HEK293T (cell line): Measurements from ENCODE around the gene DNAJC1.

Source experiments
- CTCF ChIA-PET: fragments of 350-600 bp; formaldehyde crosslinking; extraction: SDS; loops from one replicate; lab custom pipeline; 2021; ENCODE audit warnings: antibody characterized with exemption, inconsistent platforms; lab: Yijun Ruan, JAX
- POLR2A ChIA-PET: fragments of 350-600 bp; formaldehyde crosslinking; extraction: SDS; loops from one replicate; lab custom pipeline; 2020; ENCODE audit warnings: antibody characterized with exemption, inconsistent platforms; lab: Yijun Ruan, JAX
- DNase-seq: peaks from one replicate; pipeline ENCODE4 v3.0.0; 2012; ENCODE audit warnings: mixed read lengths; ENCODE audit errors: extremely low spot score
- ARNT ChIP-seq: fragments of 450-650 bp; IDR thresholded peaks from 2 replicates; pipeline ENCODE4 v1.6.1; 2017; ENCODE audit warnings: mild to moderate bottlenecking
- BHLHE40 ChIP-seq: fragments of 450-650 bp; IDR thresholded peaks from 2 replicates; pipeline ENCODE4 v1.6.1; 2016; ENCODE audit warnings: mild to moderate bottlenecking, moderate library complexity, borderline replicate concordance
- CTBP1 ChIP-seq: fragments of 450-650 bp; IDR thresholded peaks from 2 replicates; pipeline ENCODE4 v1.6.1; 2016; ENCODE audit warnings: borderline replicate concordance
- ELF4 ChIP-seq: fragments of 450-650 bp; IDR thresholded peaks from 2 replicates; pipeline ENCODE4 v1.6.1; 2017; ENCODE audit warnings: antibody characterized with exemption
- FOXA1 ChIP-seq: fragments of 450-650 bp; IDR thresholded peaks from 2 replicates; pipeline ENCODE4 v1.6.1; 2016; ENCODE audit warnings: mild to moderate bottlenecking
- FOXK2 ChIP-seq: fragments of 450-650 bp; IDR thresholded peaks from 2 replicates; pipeline ENCODE4 v1.6.1; 2016; ENCODE audit warnings: mild to moderate bottlenecking
- FOXM1 ChIP-seq: fragments of 450-650 bp; IDR thresholded peaks from 2 replicates; pipeline ENCODE4 v1.6.1; 2017; ENCODE audit warnings: mild to moderate bottlenecking, borderline replicate concordance
- HDGF ChIP-seq: fragments of 450-650 bp; IDR thresholded peaks from 2 replicates; pipeline ENCODE4 v1.6.1; 2017; ENCODE audit warnings: antibody characterized with exemption, borderline replicate concordance
- L3MBTL2 ChIP-seq: fragments of 450-650 bp; conservative IDR thresholded peaks from 2 replicates; pipeline ENCODE4 v1.6.1; 2016; ENCODE audit warnings: mild to moderate bottlenecking
- LEF1 ChIP-seq: fragments of 450-650 bp; IDR thresholded peaks from 2 replicates; pipeline ENCODE4 v1.6.1; 2017; ENCODE audit warnings: mild to moderate bottlenecking, borderline replicate concordance
- NFRKB ChIP-seq: fragments of 450-650 bp; IDR thresholded peaks from 2 replicates; pipeline ENCODE4 v1.6.1; 2016; ENCODE audit warnings: mild to moderate bottlenecking, moderate library complexity
- PKNOX1 ChIP-seq: fragments of 450-650 bp; IDR thresholded peaks from 2 replicates; pipeline ENCODE4 v1.6.1; 2016
- SP1 ChIP-seq: fragments of 450-650 bp; IDR thresholded peaks from 2 replicates; pipeline ENCODE4 v1.6.1; 2017
- SUZ12 ChIP-seq: fragments of 450-650 bp; IDR thresholded peaks from 2 replicates; pipeline ENCODE4 v1.6.1; 2016; ENCODE audit warnings: mild to moderate bottlenecking
- TARDBP ChIP-seq: fragments of 450-650 bp; IDR thresholded peaks from 2 replicates; pipeline ENCODE4 v1.6.1; 2016
- ZNF384 ChIP-seq: fragments of 450-650 bp; IDR thresholded peaks from 2 replicates; pipeline ENCODE4 v1.6.1; 2016

DNAJC1 gene

DNA sequence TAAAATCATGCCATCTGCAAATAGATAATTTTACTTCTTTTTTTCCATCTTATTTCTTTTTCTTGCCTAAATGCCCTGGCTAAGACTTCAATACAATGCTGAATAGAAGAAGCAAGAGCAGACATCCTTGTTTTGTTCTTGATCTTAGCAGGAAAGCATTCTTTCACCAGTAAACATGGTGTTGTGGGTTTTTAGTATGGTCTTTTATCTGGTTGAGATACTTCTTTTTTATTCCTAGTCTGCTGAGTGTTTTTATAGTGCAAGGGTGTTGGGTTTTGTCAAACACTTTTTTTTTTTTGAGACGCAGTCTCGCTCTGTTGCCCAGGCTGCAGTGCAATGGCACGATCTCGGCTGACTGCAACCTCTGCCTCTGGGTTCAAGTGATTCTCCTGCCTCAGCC is 232.3 kb downstream of the DNAJC1 start:
- DNase-seq, result no peak
- POLR2A ChIA-PET, result no interaction called here
- no peak for TF ChIP-seq FOXA1
- TF ChIP-seq ARNT, result no peak
- no peak for TF ChIP-seq CTBP1
- no peak for TF ChIP-seq TARDBP
- TF ChIP-seq L3MBTL2, result no peak
- TF ChIP-seq FOXK2, result no peak
- TF ChIP-seq SUZ12, result no peak
- CTCF ChIA-PET, result no interaction called here

- POLR2A ChIA-PET, result no interaction called here
Measured at GRCh38 chr10:21769041-21769440, 234.5 kb downstream of the DNAJC1 start.

DNA sequence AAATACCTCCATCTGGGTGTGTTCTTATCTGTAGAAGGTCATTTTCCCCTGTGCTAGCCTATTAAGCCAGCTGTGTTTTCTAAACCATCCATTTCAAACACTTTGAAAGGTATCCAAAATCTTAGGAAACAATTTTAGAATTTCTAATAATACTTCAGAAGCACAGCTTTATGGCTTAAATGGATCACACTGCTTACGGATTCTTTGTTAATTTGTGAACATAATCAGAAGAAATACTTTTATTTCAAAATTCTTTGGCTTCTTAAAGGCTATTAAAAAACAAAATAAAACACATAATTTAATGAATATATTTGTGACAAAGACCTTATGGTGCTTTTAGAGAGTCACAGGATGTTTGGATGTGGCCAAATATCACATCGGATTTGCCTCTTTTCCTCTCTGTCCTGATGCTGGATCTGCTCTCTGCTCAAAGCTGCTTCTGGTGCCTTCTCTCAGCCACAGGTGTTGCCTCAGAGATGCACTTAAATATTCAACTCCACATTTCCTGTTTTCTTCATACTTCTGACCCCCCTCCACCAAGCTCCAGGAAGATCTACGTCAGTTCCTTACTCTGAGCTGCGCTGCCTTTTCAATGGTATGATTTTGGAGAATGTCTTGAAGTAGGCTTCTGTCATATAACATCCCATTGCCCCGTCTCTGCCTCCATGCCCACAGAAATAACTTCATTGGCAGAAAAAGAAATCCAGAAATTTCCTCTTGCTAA is 238.9 kb downstream of the DNAJC1 start:
- ChIA-PET POLR2A (no interaction called here), CTCF (no interaction called here)
- no peak for DNase-seq
- no peak for TF ChIP-seq FOXK2
- no peak for TF ChIP-seq TARDBP
- no peak for TF ChIP-seq CTBP1
- TF ChIP-seq FOXM1, result no peak
- TF ChIP-seq HDGF, result no peak
- TF ChIP-seq SP1, result no peak
- TF ChIP-seq SUZ12, result no peak
- TF ChIP-seq LEF1, result no peak
- no peak for TF ChIP-seq NFRKB
- no peak for TF ChIP-seq ELF4
- no peak for TF ChIP-seq FOXA1
- no peak for TF ChIP-seq ZNF384
- TF ChIP-seq PKNOX1, result no peak
- TF ChIP-seq L3MBTL2, result no peak
- TF ChIP-seq BHLHE40, result no peak

More at GRCh38 chr10:21769041-21769440, 234.5 kb downstream of the DNAJC1 start:
- TF ChIP-seq SP1 (no peak), NFRKB (no peak), L3MBTL2 (no peak), FOXA1 (no peak), HDGF (no peak), FOXK2 (no peak), ELF4 (no peak), LEF1 (no peak), ARNT (no peak), FOXM1 (no peak), CTBP1 (no peak), PKNOX1 (no peak), TARDBP (no peak), ZNF384 (no peak), SUZ12 (no peak), BHLHE40 (no peak)
- CTCF ChIA-PET, result no interaction called here
- no peak for DNase-seq

GRCh38 chr10:21760332-21760731 is 243.2 kb downstream of the DNAJC1 start:
- TF ChIP-seq TARDBP, result no peak
- TF ChIP-seq FOXM1, result no peak
- TF ChIP-seq BHLHE40, result no peak
- TF ChIP-seq HDGF, result no peak
- no peak for TF ChIP-seq SUZ12
- TF ChIP-seq CTBP1, result no peak
- TF ChIP-seq ARNT, result no peak
- TF ChIP-seq FOXA1, result no peak
- TF ChIP-seq ELF4, result no peak
- ChIA-PET CTCF (interaction anchor here (1.3 kb wide), 1 partner anchor 265 kb away, joined by 3 read pairs; no protein-coding TSS in a partner anchor), POLR2A (no interaction called here)
- no peak for DNase-seq

DNA sequence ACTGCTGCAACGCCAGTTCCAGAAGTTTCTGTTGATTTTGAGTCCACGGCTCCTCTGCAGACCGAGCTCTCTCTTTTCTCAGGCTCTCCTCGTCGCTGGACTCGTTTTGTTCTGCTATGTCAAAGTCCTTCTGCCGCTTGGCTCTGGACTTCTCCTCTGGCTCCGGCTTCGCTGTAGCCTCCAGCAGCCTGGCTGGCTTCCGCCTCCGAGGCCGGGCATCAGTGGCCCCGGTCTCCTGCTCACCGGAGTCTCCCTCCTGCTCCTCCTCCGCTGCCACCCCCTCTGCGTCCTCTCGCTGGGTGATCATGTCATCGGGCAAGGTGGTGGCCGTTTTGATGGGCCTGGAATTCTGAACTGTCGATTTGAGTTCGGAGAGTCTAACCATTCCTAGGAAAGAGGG is 244.3 kb downstream of the DNAJC1 start:
- ChIA-PET CTCF (interaction anchor here (0.6 kb wide), 1 partner anchor 155 kb away, joined by 3 read pairs; no protein-coding TSS in a partner anchor), POLR2A (no interaction called here)
- TF ChIP-seq LEF1 (no peak), CTBP1 (no peak), TARDBP (no peak), NFRKB (no peak), FOXM1 (no peak), ZNF384 (no peak), FOXK2 (no peak), HDGF (no peak), BHLHE40 (no peak), FOXA1 (no peak), SUZ12 (no peak), PKNOX1 (no peak), ELF4 (no peak), SP1 (no peak), ARNT (no peak), L3MBTL2 (no peak)
- DNase-seq, result no peak

DNA sequence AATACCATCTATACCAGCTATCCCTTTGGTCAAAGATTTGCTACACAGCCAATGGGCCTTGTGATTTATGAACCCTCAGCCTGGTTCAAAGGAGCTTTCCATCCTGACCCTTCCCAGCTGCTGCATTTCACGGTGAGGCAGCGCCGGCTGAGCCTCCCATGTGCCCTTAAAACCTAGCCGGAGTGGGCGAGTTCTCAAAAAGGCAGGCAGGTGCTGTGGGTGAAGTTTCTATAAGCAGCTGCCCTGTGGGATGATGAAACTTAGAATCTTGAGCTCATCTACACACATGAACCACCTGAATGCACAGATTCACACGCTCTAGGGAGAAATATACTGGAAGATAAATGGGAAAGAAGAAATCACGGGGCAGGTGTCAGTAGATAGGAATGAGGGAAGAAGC is 244.8 kb downstream of the DNAJC1 start:
- no peak for DNase-seq
- TF ChIP-seq ELF4 (no peak), CTBP1 (no peak), HDGF (no peak), ARNT (no peak), FOXK2 (no peak), TARDBP (no peak), FOXA1 (no peak), BHLHE40 (no peak), FOXM1 (no peak), ZNF384 (no peak), PKNOX1 (no peak), SP1 (no peak), SUZ12 (no peak), LEF1 (no peak), NFRKB (no peak), L3MBTL2 (no peak)
- ChIA-PET POLR2A (no interaction called here), CTCF (interaction anchor here (0.6 kb wide), 1 partner anchor 154 kb away, joined by 3 read pairs; no protein-coding TSS in a partner anchor)
